K562 (cell line): Measurements from ENCODE around the gene PLA2G4C. TPM values are rescaled to one million over a fixed set of nuclear protein-coding genes. Genes with fewer than 3 reads are reported as not detected.

ENCODE experiments used
- CBX1 ChIP-seq: sonication (generic); IDR thresholded peaks from 2 replicates; pipeline ENCODE4 v1.6.1; 2016; ENCODE audit warnings: antibody characterized with exemption, low read depth, mild to moderate bottlenecking
- ETV6 ChIP-seq, 3 experiments: fragments of 150-350 bp in 1 of 3; sonication (generic) in 1 of 3; formaldehyde crosslinking in 1 of 3; IDR thresholded peaks; 2 replicates each; pipeline versions ENCODE4 v1.6.1 to v1.8.0; 2014 to 2022; ENCODE audit warnings: borderline replicate concordance in 2 of 3, low read depth in 2 of 3, antibody characterized with exemption in 1 of 3, low read length in 1 of 3, mild to moderate bottlenecking in 1 of 3, missing genetic modification reagents in 1 of 3
- OTX1 ChIP-seq: fragments of 450-650 bp; formaldehyde crosslinking; IDR thresholded peaks from 2 replicates; pipeline ENCODE4 v1.4.0; 2022; ENCODE audit warnings: mild to moderate bottlenecking
- PRDM10 ChIP-seq: fragments of 450-650 bp; IDR thresholded peaks from 2 replicates; pipeline ENCODE4 v1.6.1; 2018; ENCODE audit not compliant: partially characterized antibody
- ZBTB2 ChIP-seq: fragments of 450-650 bp; IDR thresholded peaks from 2 replicates; pipeline ENCODE4 v1.6.1; 2016; ENCODE audit warnings: antibody characterized with exemption
- ZNF143 ChIP-seq: sonication (generic); formaldehyde crosslinking; IDR thresholded peaks from 2 replicates; pipeline ENCODE4 v1.9.0; 2022; ENCODE audit warnings: mild to moderate bottlenecking, missing genetic modification reagents
- ZNF699 ChIP-seq: fragments of 250-450 bp; sonication (Bioruptor Pico); IDR thresholded peaks from 2 replicates; pipeline ENCODE4 v1.8.0; 2021; ENCODE audit warnings: mild to moderate bottlenecking, moderate library complexity; ENCODE audit not compliant: insufficient replicate concordance
- polyA plus RNA-seq, 8 experiments: library from polyadenylated mRNA; depleted of rRNA in 4 of 8; stranded (reverse) in 5 of 8; unstranded in 3 of 8; fragments of >200 nt; fragmentation: Nextera tagmentation in 2 of 8; fragmentation: Illumina TruSeq in 1 of 8; extraction: Ambion mirVana in 2 of 8; extraction: Trizol in 1 of 8; gene quantifications; 2 replicates each; pipeline versions ENCODE4 v1.2.1 to v1.2.3, GENCODE V29; 2011 to 2014; ENCODE audit warnings: inconsistent platforms in 1 of 8, missing spikeins in 1 of 8
- total RNA-seq, 7 experiments: library from RNA; depleted of rRNA in 6 of 7; stranded (reverse); fragments of >200 nt in 6 of 7; fragmentation: Illumina TruSeq in 2 of 7; extraction: Trizol in 2 of 7; gene quantifications; 2 replicates each; pipeline versions ENCODE4 v1.2.1 to v1.2.3, GENCODE V29; 2011 to 2021; ENCODE audit warnings: low replicate concordance in 1 of 7

PLA2G4C gene
- total and polyA plus RNA-seq, 9 of the 15 experiments (the other 6 are each of a cell fraction or from before 2014, with no cell fraction given) = 0.27 to 0.35 (median 0.35) TPM; not detected in 6

GRCh38 chr19:47998800-47999199 lies 111.8 kb downstream of the PLA2G4C start (continued):
- TF ChIP-seq PRDM10 (no peak), ZBTB2 (0 out of 2 replicates have a peak, but pooled peaks have one; percentile 19), ZNF699 (CRISPR knock-in tag) (no peak), ETV6 (IDR thresholded peaks at IDR 0.05; ENCODE audit: borderline replicate concordance in 1 of 2, low read depth in 2 of 2, low read length in 1 of 2) (no peak), ETV6 (CRISPR knock-in tag; IDR thresholded peaks at IDR 0.05; ENCODE audit: borderline replicate concordance) (no peak), OTX1 (CRISPR knock-in tag) (no peak), ZNF143 (no peak), CBX1 (no peak)

Other genes with a start within 250 kb of the PLA2G4C start
Only the 7 nearest of the 9 such genes appear.
- gene BSPH1, start 118.6 kb downstream of the PLA2G4C start, total RNA-seq (2014; rRNA removed) = not detected in 2 replicates
- not detected in 2 replicates for gene BSPH1, start 118.6 kb downstream of the PLA2G4C start, total RNA-seq (2014; rRNA removed; fragmentation: Illumina TruSeq; extraction: Trizol)
- gene BSPH1, start 118.6 kb downstream of the PLA2G4C start, total RNA-seq (2015; rRNA removed; fragmentation: Illumina TruSeq; extraction: Trizol) = not detected in 2 replicates
- gene BSPH1, start 118.6 kb downstream of the PLA2G4C start, total RNA-seq (2021) = not detected in 2 replicates
- gene BSPH1, start 118.6 kb downstream of the PLA2G4C start, polyA plus RNA-seq (2011; rRNA removed) = not detected in 2 replicates
- not detected in 2 replicates for gene BSPH1, start 118.6 kb downstream of the PLA2G4C start, polyA plus RNA-seq (2014; fragmentation: Illumina TruSeq; extraction: Trizol)
- not detected for gene BSPH1, start 118.6 kb downstream of the PLA2G4C start, polyA plus RNA-seq (2014; fragmentation: Nextera tagmentation; extraction: Ambion mirVana)
- not detected in 2 replicates for gene BSPH1, start 118.6 kb downstream of the PLA2G4C start, polyA plus RNA-seq (2014; rRNA removed)
- not detected in 2 replicates for gene ELSPBP1, start 116.2 kb downstream of the PLA2G4C start, total RNA-seq (2014; rRNA removed)
- not detected in 2 replicates for gene ELSPBP1, start 116.2 kb downstream of the PLA2G4C start, total RNA-seq (2014; rRNA removed; fragmentation: Illumina TruSeq; extraction: Trizol)
- not detected in 2 replicates for gene ELSPBP1, start 116.2 kb downstream of the PLA2G4C start, total RNA-seq (2015; rRNA removed; fragmentation: Illumina TruSeq; extraction: Trizol)
- not detected in 2 replicates for gene ELSPBP1, start 116.2 kb downstream of the PLA2G4C start, total RNA-seq (2021)
- gene ELSPBP1, start 116.2 kb downstream of the PLA2G4C start, polyA plus RNA-seq (2011; rRNA removed) = not detected in 2 replicates
- gene ELSPBP1, start 116.2 kb downstream of the PLA2G4C start, polyA plus RNA-seq (2014; fragmentation: Illumina TruSeq; extraction: Trizol) = not detected in 2 replicates
- gene ELSPBP1, start 116.2 kb downstream of the PLA2G4C start, polyA plus RNA-seq (2014; fragmentation: Nextera tagmentation; extraction: Ambion mirVana) = not detected
- not detected in 2 replicates for gene ELSPBP1, start 116.2 kb downstream of the PLA2G4C start, polyA plus RNA-seq (2014; rRNA removed)
- not detected in 2 replicates for gene CABP5, start 66.7 kb downstream of the PLA2G4C start, total RNA-seq (2014; rRNA removed)
- not detected in 2 replicates for gene CABP5, start 66.7 kb downstream of the PLA2G4C start, total RNA-seq (2014; rRNA removed; fragmentation: Illumina TruSeq; extraction: Trizol)
- not detected in 2 replicates for gene CABP5, start 66.7 kb downstream of the PLA2G4C start, total RNA-seq (2015; rRNA removed; fragmentation: Illumina TruSeq; extraction: Trizol)
- gene CABP5, start 66.7 kb downstream of the PLA2G4C start, total RNA-seq (2021) = not detected in 2 replicates
- not detected in 2 replicates for gene CABP5, start 66.7 kb downstream of the PLA2G4C start, polyA plus RNA-seq (2011; rRNA removed)
- not detected in 2 replicates for gene CABP5, start 66.7 kb downstream of the PLA2G4C start, polyA plus RNA-seq (2014; fragmentation: Illumina TruSeq; extraction: Trizol)
- gene CABP5, start 66.7 kb downstream of the PLA2G4C start, polyA plus RNA-seq (2014; fragmentation: Nextera tagmentation; extraction: Ambion mirVana) = not detected
- not detected in 2 replicates for gene CABP5, start 66.7 kb downstream of the PLA2G4C start, polyA plus RNA-seq (2014; rRNA removed)
- 111 and 114 TPM in 2 replicates for gene LIG1, start 59.5 kb upstream of the PLA2G4C start, total RNA-seq (2014; rRNA removed)
- 50.7 and 65.3 TPM in 2 replicates for gene LIG1, start 59.5 kb upstream of the PLA2G4C start, total RNA-seq (2014; rRNA removed; fragmentation: Illumina TruSeq; extraction: Trizol)
- gene LIG1, start 59.5 kb upstream of the PLA2G4C start, total RNA-seq (2015; rRNA removed; fragmentation: Illumina TruSeq; extraction: Trizol) = 70.4 and 75.5 TPM in 2 replicates
- gene LIG1, start 59.5 kb upstream of the PLA2G4C start, total RNA-seq (2021) = 83.0 and 87.6 TPM in 2 replicates
- 49.9 and 74.6 TPM in 2 replicates for gene LIG1, start 59.5 kb upstream of the PLA2G4C start, polyA plus RNA-seq (2011; rRNA removed)
- 71.1 and 75.8 TPM in 2 replicates for gene LIG1, start 59.5 kb upstream of the PLA2G4C start, polyA plus RNA-seq (2014; fragmentation: Illumina TruSeq; extraction: Trizol)
- 10 to 100 TPM in 1 of 2 experiments, 1 to 10 TPM in 1; 9.6 to 11.0 TPM for gene LIG1, start 59.5 kb upstream of the PLA2G4C start, polyA plus RNA-seq (2014; fragmentation: Nextera tagmentation; extraction: Ambion mirVana)
- gene LIG1, start 59.5 kb upstream of the PLA2G4C start, polyA plus RNA-seq (2014; rRNA removed) = 82.1 and 101 TPM in 2 replicates
- 0.50 and 0.73 TPM in 2 replicates for gene ZSWIM9, start 59.9 kb upstream of the PLA2G4C start, total RNA-seq (2014; rRNA removed)
- gene ZSWIM9, start 59.9 kb upstream of the PLA2G4C start, total RNA-seq (2014; rRNA removed; fragmentation: Illumina TruSeq; extraction: Trizol) = 0.11 and 0.13 TPM in 2 replicates
- 0.11 and 0.36 TPM in 2 replicates for gene ZSWIM9, start 59.9 kb upstream of the PLA2G4C start, total RNA-seq (2015; rRNA removed; fragmentation: Illumina TruSeq; extraction: Trizol)
- gene ZSWIM9, start 59.9 kb upstream of the PLA2G4C start, total RNA-seq (2021) = 1.4 TPM in 2 replicates
- gene ZSWIM9, start 59.9 kb upstream of the PLA2G4C start, polyA plus RNA-seq (2011; rRNA removed) = 0.06 and 0.09 TPM in 2 replicates
- gene ZSWIM9, start 59.9 kb upstream of the PLA2G4C start, polyA plus RNA-seq (2014; fragmentation: Illumina TruSeq; extraction: Trizol) = 0.33 and 0.58 TPM in 2 replicates
- gene ZSWIM9, start 59.9 kb upstream of the PLA2G4C start, polyA plus RNA-seq (2014; fragmentation: Nextera tagmentation; extraction: Ambion mirVana) = under 1 TPM in 1 of 2 experiments, not detected in 1; 0.04 TPM
- 0.82 and 0.94 TPM in 2 replicates for gene ZSWIM9, start 59.9 kb upstream of the PLA2G4C start, polyA plus RNA-seq (2014; rRNA removed)
- gene CARD8, start 145.1 kb upstream of the PLA2G4C start, total RNA-seq (2014; rRNA removed) = 9.9 and 11.5 TPM in 2 replicates
- 25.2 and 26.4 TPM in 2 replicates for gene CARD8, start 145.1 kb upstream of the PLA2G4C start, total RNA-seq (2014; rRNA removed; fragmentation: Illumina TruSeq; extraction: Trizol)
- 22.0 and 23.8 TPM in 2 replicates for gene CARD8, start 145.1 kb upstream of the PLA2G4C start, total RNA-seq (2015; rRNA removed; fragmentation: Illumina TruSeq; extraction: Trizol)
- 16.0 and 18.6 TPM in 2 replicates for gene CARD8, start 145.1 kb upstream of the PLA2G4C start, total RNA-seq (2021)
- gene CARD8, start 145.1 kb upstream of the PLA2G4C start, polyA plus RNA-seq (2011; rRNA removed) = 16.0 and 20.8 TPM in 2 replicates
- gene CARD8, start 145.1 kb upstream of the PLA2G4C start, polyA plus RNA-seq (2014; fragmentation: Illumina TruSeq; extraction: Trizol) = 18.3 and 25.5 TPM in 2 replicates
- 10 to 100 TPM; 17.4 to 18.3 TPM for gene CARD8, start 145.1 kb upstream of the PLA2G4C start, polyA plus RNA-seq (2014; fragmentation: Nextera tagmentation; extraction: Ambion mirVana)
- 20.6 and 23.1 TPM in 2 replicates for gene CARD8, start 145.1 kb upstream of the PLA2G4C start, polyA plus RNA-seq (2014; rRNA removed)
- gene ZNF114, start 159.3 kb upstream of the PLA2G4C start, total RNA-seq (2014; rRNA removed) = not detected in 2 replicates
- not detected in 2 replicates for gene ZNF114, start 159.3 kb upstream of the PLA2G4C start, total RNA-seq (2014; rRNA removed; fragmentation: Illumina TruSeq; extraction: Trizol)
- gene ZNF114, start 159.3 kb upstream of the PLA2G4C start, total RNA-seq (2015; rRNA removed; fragmentation: Illumina TruSeq; extraction: Trizol) = not detected in 2 replicates
- gene ZNF114, start 159.3 kb upstream of the PLA2G4C start, total RNA-seq (2021) = not detected in 2 replicates
- gene ZNF114, start 159.3 kb upstream of the PLA2G4C start, polyA plus RNA-seq (2011; rRNA removed) = not detected in 2 replicates
- gene ZNF114, start 159.3 kb upstream of the PLA2G4C start, polyA plus RNA-seq (2014; fragmentation: Illumina TruSeq; extraction: Trizol) = not detected in 2 replicates
- not detected for gene ZNF114, start 159.3 kb upstream of the PLA2G4C start, polyA plus RNA-seq (2014; fragmentation: Nextera tagmentation; extraction: Ambion mirVana)
- not detected in 2 replicates for gene ZNF114, start 159.3 kb upstream of the PLA2G4C start, polyA plus RNA-seq (2014; rRNA removed)